Peyer's patch (tissue), 4 donors: ENCODE results near the gene AKNA.

ENCODE experiments used
- CTCF ChIP-seq, 6 experiments: fragments of 450-650 bp in 4 of 6; fragments of 200-600 bp in 2 of 6; sonication (generic) in 1 of 6; IDR thresholded peaks; one replicate each; pipeline ENCODE4 v1.5.1; 2017 to 2019; ENCODE audit warnings: antibody characterized with exemption in 6 of 6, mild to moderate bottlenecking in 3 of 6, moderate library complexity in 1 of 6
- POLR2A ChIP-seq, 2 donors: fragments of 450-650 bp; IDR thresholded peaks; one replicate each; pipeline ENCODE4 v1.5.1; 2017; ENCODE audit warnings: antibody characterized with exemption in 2 of 2, mild to moderate bottlenecking in 2 of 2, moderate library complexity in 2 of 2

- no peak for TF ChIP-seq CTCF (IDR thresholded peaks at IDR 0.05)
- TF ChIP-seq POLR2A (IDR thresholded peaks at IDR 0.05) = no peak
Measured at GRCh38 chr9:114314881-114315722, 72.7 kb downstream of the AKNA start.
